PC-9 (cell line): ENCODE results near the gene MAPKAP1.

Experiments used
- CTCF ChIP-seq: fragments of 200-600 bp; sonication (generic); conservative IDR thresholded peaks from 2 replicates; pipeline ENCODE4 v1.6.1; 2017; ENCODE audit warnings: mixed run types, antibody characterized with exemption, mild to moderate bottlenecking, moderate library complexity
- EZH2 ChIP-seq: fragments of 200-600 bp; sonication (generic); IDR thresholded peaks from 2 replicates; pipeline ENCODE4 v1.8.0; 2017; ENCODE audit warnings: antibody characterized with exemption, low read depth

DNA sequence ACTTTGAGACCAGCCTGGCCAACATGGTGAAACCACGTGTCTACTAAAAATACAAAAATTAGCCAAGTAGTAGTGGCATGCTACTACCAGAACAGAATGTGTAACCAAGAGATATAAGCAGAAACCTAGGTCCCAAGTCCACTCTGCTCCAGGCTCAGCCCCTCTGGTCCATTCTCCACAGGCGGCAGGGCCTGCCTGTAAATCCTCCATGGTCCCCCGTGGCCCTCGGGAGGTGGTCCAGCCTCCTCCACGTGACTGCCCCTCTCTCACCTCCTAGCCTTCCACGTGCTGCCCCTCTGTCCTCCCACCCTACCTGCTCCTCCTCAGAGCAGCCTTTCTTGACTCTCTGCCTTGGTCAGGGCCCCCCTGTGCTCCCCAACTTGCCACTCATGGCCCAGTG is 318.0 kb downstream of the MAPKAP1 start:
- TF ChIP-seq CTCF (no peak), EZH2 (no peak)
